GM18951 (cell line): Measurements from ENCODE around the gene NTSR2.
"Not testable (repeated sequence)": the region's sequence is repeated elsewhere in the genome, so short reads cannot be mapped to it uniquely, and the experiment has no call there.

Experiments
- POLR2A ChIP-seq: IDR thresholded peaks from 4 replicates; pipeline ENCODE4 v1.6.1; 2011; ENCODE audit warnings: mild to moderate bottlenecking; ENCODE audit not compliant: insufficient read length, insufficient read depth; ENCODE audit errors: extremely low read depth
- in situ Hi-C: fragments of 300-500 bp; cut with MboI; formaldehyde crosslinking; loops from one replicate; pipeline ENCODE4 v1.12.0; 2022; ENCODE audit warnings: low sequenced_read_pairs, mixed read lengths, inconsistent platforms; ENCODE audit not compliant: unreplicated experiment

The NTSR2 gene

GRCh38 chr2:11667194-11667593, 2.8 kb downstream of the NTSR2 start:
- TF ChIP-seq POLR2A, result no peak
- in situ Hi-C loops, result no loop called here

- TF ChIP-seq POLR2A, result no peak
- in situ Hi-C loops, result no loop called here
Observed at GRCh38 chr2:11665510-11666362, 4.3 kb downstream of the NTSR2 start.

- in situ Hi-C loops, result no loop called here
- TF ChIP-seq POLR2A, result no peak
Observed at GRCh38 chr2:11665028-11665427, 5.0 kb downstream of the NTSR2 start.

GRCh38 chr2:11663427-11663826, 6.6 kb downstream of the NTSR2 start:
- in situ Hi-C loops, result no loop called here
- TF ChIP-seq POLR2A, result no peak

- no peak for TF ChIP-seq POLR2A
- in situ Hi-C loops, result no loop called here
Observed at GRCh38 chr2:11662882-11663281, 7.1 kb downstream of the NTSR2 start.

GRCh38 chr2:11661891-11662435, 8.0 kb downstream of the NTSR2 start:
- in situ Hi-C loops, result no loop called here
- no peak for TF ChIP-seq POLR2A

- in situ Hi-C loops, result not testable (repeated sequence)
Observed at GRCh38 chr2:11660396-11660795, 9.6 kb downstream of the NTSR2 start.

GRCh38 chr2:11659851-11660250, 10.1 kb downstream of the NTSR2 start:
- TF ChIP-seq POLR2A, result no peak
- in situ Hi-C loops, result no loop called here

- in situ Hi-C loops, result no loop called here
- TF ChIP-seq POLR2A, result no peak
Observed at GRCh38 chr2:11659115-11659475, 10.9 kb downstream of the NTSR2 start.

- in situ Hi-C loops, result no loop called here
- TF ChIP-seq POLR2A, result no peak
Observed at GRCh38 chr2:11658208-11659114, 11.5 kb downstream of the NTSR2 start.

- in situ Hi-C loops, result no loop called here
- no peak for TF ChIP-seq POLR2A
Observed at GRCh38 chr2:11657646-11658045, 12.3 kb downstream of the NTSR2 start.

- in situ Hi-C loops, result no loop called here
- no peak for TF ChIP-seq POLR2A
Observed at GRCh38 chr2:11657195-11657594, 12.8 kb downstream of the NTSR2 start.

GRCh38 chr2:11656671-11657101, 13.3 kb downstream of the NTSR2 start:
- TF ChIP-seq POLR2A, result no peak
- in situ Hi-C loops, result no loop called here
